ENCODE results near the gene GAL3ST1. TPM values are rescaled to one million over a fixed set of nuclear protein-coding genes. Genes with fewer than 3 reads are reported as not detected.
"Not testable (repeated sequence)": the region's sequence is repeated elsewhere in the genome, so short reads cannot be mapped to it uniquely, and the experiment has no call there.

Gene GAL3ST1
- total and polyA plus RNA-seq, 2 donors (not counting 1 experiment from before 2014, with no cell fraction given) = 0.06 to 0.17 TPM

- no peak overlapping the region for H3K4me3 ChIP-seq (replicated peaks in 1 of 4; ENCODE audit: control extremely low read depth in 1 of 4, insufficient read depth in 1 of 4, low read depth in 3 of 4, low read length in 4 of 4)
- no peaks in the 10 kb centered on the region for H3K9me3 ChIP-seq (ENCODE audit: control insufficient read depth, insufficient read depth, low read depth, low read length)
- peaks cover 9% of the 10 kb centered on the region for H3K27me3 ChIP-seq (ENCODE audit: control insufficient read depth, insufficient read depth, low read length)
- DNase-seq (ENCODE audit: low read depth in 2 of 2) = no peak
- H3K27ac ChIP-seq (ENCODE audit: insufficient read depth, low read length) = no peak overlapping the region
- H3K9ac ChIP-seq (ENCODE audit: insufficient read depth, low read length) = no peak overlapping the region
- no peaks in the 10 kb centered on the region for H3K4me1 ChIP-seq (ENCODE audit: control insufficient read depth, extremely low read depth, insufficient read depth, low read length)
- H3K79me2 ChIP-seq (ENCODE audit: control insufficient read depth, insufficient read depth, low read length) = no peaks in the 10 kb centered on the region
- no peak overlapping the region for H3K4me2 ChIP-seq (ENCODE audit: extremely low read depth, insufficient read depth, low read length)
- H2AFZ ChIP-seq (ENCODE audit: low read length) = no peak overlapping the region
- no peaks in the 10 kb centered on the region for H3K36me3 ChIP-seq (ENCODE audit: control insufficient read depth, insufficient read depth, low read length)
- H4K20me1 ChIP-seq (ENCODE audit: control insufficient read depth, extremely low read depth, insufficient read depth, low read length) = no peaks in the 10 kb centered on the region
- no peak for TF ChIP-seq EZH2 (IDR thresholded peaks at IDR 0.05; ENCODE audit: low read length, missing control alignments)
- TF ChIP-seq CTCF (conservative IDR thresholded peaks at IDR 0.05 in 1 of 2, IDR thresholded peaks at IDR 0.05 in 1 of 2; ENCODE audit: low read depth in 1 of 2, low read length in 2 of 2) = no peak
Observed at GRCh38 chr22:30569674-30570202, 4.7 kb downstream of the GAL3ST1 start.

- Histone ChIP-seq H3K9ac (ENCODE audit: insufficient read depth, low read length) (no peak overlapping the region), H4K20me1 (ENCODE audit: control insufficient read depth, extremely low read depth, insufficient read depth, low read length) (no peaks in the 10 kb centered on the region), H3K9me3 (ENCODE audit: control insufficient read depth, insufficient read depth, low read depth, low read length) (no peaks in the 10 kb centered on the region), H3K79me2 (ENCODE audit: control insufficient read depth, insufficient read depth, low read length) (no peaks in the 10 kb centered on the region), H3K4me1 (ENCODE audit: control insufficient read depth, extremely low read depth, insufficient read depth, low read length) (no peaks in the 10 kb centered on the region), H2AFZ (ENCODE audit: low read length) (no peak overlapping the region), H3K4me3 (replicated peaks in 1 of 4; ENCODE audit: control extremely low read depth in 1 of 4, insufficient read depth in 1 of 4, low read depth in 3 of 4, low read length in 4 of 4) (no peak overlapping the region), H3K36me3 (ENCODE audit: control insufficient read depth, insufficient read depth, low read length) (no peaks in the 10 kb centered on the region), H3K4me2 (ENCODE audit: extremely low read depth, insufficient read depth, low read length) (no peak overlapping the region), H3K27me3 (ENCODE audit: control insufficient read depth, insufficient read depth, low read length) (peaks cover 9% of the 10 kb centered on the region), H3K27ac (ENCODE audit: insufficient read depth, low read length) (no peak overlapping the region)
- DNase-seq (ENCODE audit: low read depth in 2 of 2) = no peak
- TF ChIP-seq EZH2 (IDR thresholded peaks at IDR 0.05; ENCODE audit: low read length, missing control alignments) (no peak), CTCF (conservative IDR thresholded peaks at IDR 0.05 in 1 of 2, IDR thresholded peaks at IDR 0.05 in 1 of 2; ENCODE audit: low read depth in 1 of 2, low read length in 2 of 2) (no peak)
Observed at GRCh38 chr22:30568137-30568805, 6.2 kb downstream of the GAL3ST1 start.

- not testable (repeated sequence) for H3K27me3 ChIP-seq (ENCODE audit: control insufficient read depth, insufficient read depth, low read length); H3K4me3 ChIP-seq (replicated peaks in 1 of 4; ENCODE audit: control extremely low read depth in 1 of 4, insufficient read depth in 1 of 4, low read depth in 3 of 4, low read length in 4 of 4); H4K20me1 ChIP-seq (ENCODE audit: control insufficient read depth, extremely low read depth, insufficient read depth, low read length); H3K36me3 ChIP-seq (ENCODE audit: control insufficient read depth, insufficient read depth, low read length); DNase-seq (ENCODE audit: low read depth in 2 of 2); H3K9ac ChIP-seq (ENCODE audit: insufficient read depth, low read length); H3K79me2 ChIP-seq (ENCODE audit: control insufficient read depth, insufficient read depth, low read length); H2AFZ ChIP-seq (ENCODE audit: low read length); H3K4me1 ChIP-seq (ENCODE audit: control insufficient read depth, extremely low read depth, insufficient read depth, low read length); H3K9me3 ChIP-seq (ENCODE audit: control insufficient read depth, insufficient read depth, low read depth, low read length); H3K27ac ChIP-seq (ENCODE audit: insufficient read depth, low read length); H3K4me2 ChIP-seq (ENCODE audit: extremely low read depth, insufficient read depth, low read length)
Observed at GRCh38 chr22:30567277-30567676, 7.2 kb downstream of the GAL3ST1 start.
